IPS-NIHi7 (cell line): ENCODE measurements around the gene C1QTNF7.
A peak's percentile ranks its signal among the peaks of the same experiment; 100 is the strongest.

ENCODE experiments used
- DNase-seq: peaks from one replicate; pipeline ENCODE4 v3.0.0; 2012; ENCODE audit warnings: mixed read lengths; ENCODE audit errors: extremely low spot score

The C1QTNF7 gene, protein sequence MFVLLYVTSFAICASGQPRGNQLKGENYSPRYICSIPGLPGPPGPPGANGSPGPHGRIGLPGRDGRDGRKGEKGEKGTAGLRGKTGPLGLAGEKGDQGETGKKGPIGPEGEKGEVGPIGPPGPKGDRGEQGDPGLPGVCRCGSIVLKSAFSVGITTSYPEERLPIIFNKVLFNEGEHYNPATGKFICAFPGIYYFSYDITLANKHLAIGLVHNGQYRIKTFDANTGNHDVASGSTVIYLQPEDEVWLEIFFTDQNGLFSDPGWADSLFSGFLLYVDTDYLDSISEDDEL

DNA sequence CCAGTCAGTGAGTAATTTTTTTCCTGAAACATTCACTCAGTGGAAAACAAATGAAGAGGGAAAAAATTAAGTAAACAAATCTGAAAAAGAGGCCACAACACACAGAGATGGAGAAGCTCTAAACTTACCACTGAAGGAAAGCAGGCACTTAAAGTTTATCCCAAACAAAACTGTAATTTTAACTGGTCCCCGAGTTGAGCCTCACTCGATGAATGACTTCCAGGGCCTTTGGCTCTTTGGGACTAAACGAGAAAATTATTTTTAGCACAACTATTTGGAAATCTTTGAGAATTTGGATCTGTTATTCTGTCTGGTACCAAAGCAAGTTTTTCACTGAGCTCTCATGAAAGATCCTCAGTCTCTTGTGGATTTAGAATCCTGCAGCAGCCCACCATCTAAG is at the start of gene C1QTNF7:
Gene C1QTNF7, plus strand, starts transcription at position 333 of the 400 bp plus-strand sequence. CDS start 7,711 bp downstream, outside the sequence.
- DNase-seq = no peak

- no peak for DNase-seq
Measured at GRCh38 chr4:15378062-15378461, 49.8 kb upstream of the C1QTNF7 start.

- DNase-seq = no peak
Measured at GRCh38 chr4:15378493-15378892, 49.3 kb upstream of the C1QTNF7 start.

- no peak for DNase-seq
Measured at GRCh38 chr4:15381806-15382338, 46.0 kb upstream of the C1QTNF7 start.

DNA sequence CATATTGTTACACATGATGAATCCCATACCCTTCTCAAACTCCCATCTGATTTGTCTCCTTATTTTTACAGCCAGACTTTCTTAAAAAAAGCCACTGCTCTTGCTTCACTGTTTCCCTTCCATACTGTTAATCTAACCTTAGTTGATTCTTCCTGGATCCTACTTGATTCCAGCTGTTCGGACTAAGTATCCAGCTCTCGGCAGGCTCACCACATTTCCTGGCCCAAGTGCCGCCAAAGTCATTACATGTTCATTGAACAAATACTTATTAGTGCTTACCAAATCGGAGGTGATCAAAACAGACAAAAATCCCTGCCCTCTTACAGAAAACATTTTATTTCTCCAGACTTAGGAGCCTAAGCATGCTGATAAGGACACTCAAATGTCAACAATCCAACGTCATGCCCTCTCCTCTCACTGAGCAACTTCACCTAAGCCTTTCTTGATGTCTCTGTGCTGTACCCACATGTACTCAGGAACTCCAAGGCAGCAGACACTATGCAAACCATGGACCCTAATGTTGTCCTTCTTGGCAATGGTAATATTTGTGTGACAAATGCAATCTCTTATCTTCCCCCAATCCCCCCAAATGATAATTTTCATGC is 45.1 kb upstream of the C1QTNF7 start:
- DNase-seq = no peak

DNA sequence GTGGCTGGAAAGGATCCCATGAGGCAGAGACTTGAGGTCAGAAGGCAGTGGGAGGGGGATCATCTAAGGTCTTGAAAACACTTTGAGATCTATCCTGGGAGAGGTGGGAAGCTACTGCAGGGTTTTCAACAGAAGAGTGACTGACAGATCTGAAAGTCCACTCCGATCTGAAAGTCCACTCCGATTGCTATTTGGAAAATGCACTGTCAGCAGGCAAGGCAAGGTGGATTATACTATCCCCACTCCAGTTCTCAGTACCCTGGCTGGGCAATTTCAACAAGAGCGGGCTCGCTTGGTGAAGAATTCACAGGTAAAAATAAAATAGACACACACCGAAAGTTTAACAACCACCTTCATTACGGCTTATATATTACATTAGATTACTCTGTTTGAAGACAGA is 42.3 kb upstream of the C1QTNF7 start:
- no peak for DNase-seq

DNA sequence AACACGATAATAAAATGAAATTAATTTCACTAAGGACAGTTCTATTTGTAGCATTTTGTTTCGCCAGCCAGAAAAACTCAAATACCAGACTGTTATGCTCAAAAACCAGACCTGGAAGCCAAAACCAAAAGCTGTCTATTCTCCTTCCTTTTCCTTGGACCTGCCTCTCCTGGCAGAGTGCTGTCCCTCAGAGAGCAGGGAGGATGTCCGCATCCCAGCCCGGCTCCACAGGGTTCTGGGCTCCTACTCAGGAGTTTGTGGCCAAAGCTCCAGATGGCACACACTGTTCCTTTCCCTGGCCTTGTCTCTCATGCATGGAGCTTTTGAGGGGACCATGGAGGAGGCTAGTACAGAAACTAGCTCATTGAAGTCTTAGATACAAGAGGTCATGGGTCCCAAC is 41.9 kb upstream of the C1QTNF7 start:
- no peak for DNase-seq

DNA sequence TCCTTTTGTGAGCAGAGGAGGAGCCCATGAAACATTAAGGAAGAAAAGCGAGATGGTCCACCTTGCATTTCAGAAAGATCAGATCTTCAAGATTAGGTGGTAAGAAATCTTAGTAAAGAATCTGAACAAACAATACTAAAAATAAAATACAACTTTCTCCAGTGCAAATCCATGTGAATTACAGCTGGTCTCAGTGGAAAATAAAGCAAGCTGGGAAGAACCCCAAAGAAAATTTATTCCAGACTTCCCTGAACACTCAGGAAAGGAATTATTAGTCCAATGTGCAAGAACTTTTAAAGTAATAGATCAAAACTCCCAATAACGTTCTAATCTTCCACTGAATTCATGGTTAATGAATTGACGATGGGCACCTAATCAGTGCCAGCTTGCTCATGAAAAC is 37.3 kb upstream of the C1QTNF7 start:
- DNase-seq = no peak

GRCh38 chr4:15392053-15392805 is 35.6 kb upstream of the C1QTNF7 start:
- no peak for DNase-seq

DNA sequence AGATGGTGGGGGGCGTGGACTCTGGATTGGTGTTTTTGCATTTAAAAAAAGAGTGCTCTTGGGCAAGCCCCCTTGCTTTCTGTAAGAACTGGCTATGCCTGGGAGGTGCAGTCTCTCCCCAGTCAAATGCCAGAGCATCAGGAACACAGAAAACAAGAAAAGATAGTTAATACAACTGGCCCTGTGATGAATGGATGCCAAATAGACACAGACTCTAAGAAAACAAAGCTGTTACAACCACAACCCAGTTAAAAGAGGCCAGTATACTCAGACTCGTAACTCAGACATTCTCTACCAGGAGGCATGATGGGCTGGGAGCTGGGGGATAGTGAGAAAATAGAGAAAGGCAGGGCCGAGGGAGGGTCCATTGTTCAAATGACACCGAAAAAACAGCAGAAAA is 32.5 kb upstream of the C1QTNF7 start:
- no peak for DNase-seq

DNA sequence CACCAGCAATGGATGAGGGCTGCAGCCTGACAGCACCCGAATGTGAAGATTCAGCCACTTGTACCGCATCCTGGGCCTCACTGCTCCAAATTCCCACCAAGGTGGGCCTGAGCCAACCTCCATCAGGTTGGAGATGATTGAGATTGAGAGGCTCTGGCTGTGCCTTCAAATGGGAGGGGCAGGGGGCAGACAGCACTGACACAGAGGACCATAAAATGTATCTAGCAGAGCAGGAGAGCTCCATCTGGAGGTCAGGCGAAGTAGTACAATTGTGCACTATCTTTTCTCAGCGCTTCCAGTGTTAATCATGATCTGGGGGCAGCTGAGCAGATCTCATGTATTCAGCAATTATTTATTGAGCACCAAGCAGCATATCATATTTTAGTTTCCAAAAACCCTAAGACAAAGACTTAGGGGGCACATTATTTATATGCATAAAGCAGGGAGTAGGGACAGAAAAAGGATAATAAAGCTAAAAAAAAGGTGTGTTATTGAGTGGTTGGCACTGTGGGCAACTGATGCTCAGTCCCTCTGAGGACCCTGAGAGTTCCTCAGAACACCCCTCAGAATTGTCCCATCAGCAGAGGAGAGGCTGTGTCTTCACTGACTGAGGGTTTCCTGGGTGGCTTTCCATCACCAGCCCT is 31.6 kb upstream of the C1QTNF7 start:
- DNase-seq = peak; percentile 81

DNA sequence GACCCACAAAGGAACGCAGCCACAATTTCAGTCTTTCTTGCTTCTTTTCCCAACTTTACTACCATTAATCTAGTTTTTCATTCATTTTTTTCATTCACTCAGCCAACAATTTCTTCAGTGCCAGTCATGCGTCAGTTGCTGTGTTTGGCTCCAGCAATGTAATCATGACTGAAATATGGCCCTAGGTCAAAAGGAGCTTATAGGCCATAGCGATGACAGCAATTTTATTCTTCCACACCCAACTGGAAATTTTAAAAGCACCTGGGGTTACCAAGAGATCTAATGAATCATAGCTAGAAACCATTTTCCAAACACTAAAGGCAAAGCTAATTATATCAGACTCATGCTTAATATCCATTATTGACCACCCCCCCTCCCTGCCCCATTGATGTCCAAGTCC is 29.8 kb upstream of the C1QTNF7 start:
- DNase-seq = no peak

GRCh38 chr4:15398732-15399131 is 29.1 kb upstream of the C1QTNF7 start:
- no peak for DNase-seq

DNA sequence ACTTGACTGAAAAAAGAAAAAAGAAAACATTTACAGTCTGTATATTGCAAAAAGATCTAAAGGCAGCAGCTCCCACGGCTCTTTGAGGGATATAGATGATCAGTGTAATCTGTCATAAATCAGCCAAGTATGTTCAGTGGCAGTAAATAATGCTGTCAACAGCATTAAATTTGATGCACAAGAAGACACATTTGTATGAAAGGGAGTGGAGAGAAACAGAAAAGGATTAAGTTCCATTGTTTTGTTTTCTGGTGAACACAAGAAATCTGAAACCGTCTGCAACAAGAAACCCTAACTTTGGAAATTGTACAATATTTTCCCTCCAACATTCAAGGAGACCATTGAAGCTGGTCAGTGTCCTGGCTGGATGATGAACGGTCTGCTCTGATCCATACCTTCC is 27.6 kb upstream of the C1QTNF7 start:
- no peak for DNase-seq

- DNase-seq = no peak
Measured at GRCh38 chr4:15400981-15401671, 26.7 kb upstream of the C1QTNF7 start.

GRCh38 chr4:15402146-15402545 is 25.7 kb upstream of the C1QTNF7 start:
- no peak for DNase-seq

DNA sequence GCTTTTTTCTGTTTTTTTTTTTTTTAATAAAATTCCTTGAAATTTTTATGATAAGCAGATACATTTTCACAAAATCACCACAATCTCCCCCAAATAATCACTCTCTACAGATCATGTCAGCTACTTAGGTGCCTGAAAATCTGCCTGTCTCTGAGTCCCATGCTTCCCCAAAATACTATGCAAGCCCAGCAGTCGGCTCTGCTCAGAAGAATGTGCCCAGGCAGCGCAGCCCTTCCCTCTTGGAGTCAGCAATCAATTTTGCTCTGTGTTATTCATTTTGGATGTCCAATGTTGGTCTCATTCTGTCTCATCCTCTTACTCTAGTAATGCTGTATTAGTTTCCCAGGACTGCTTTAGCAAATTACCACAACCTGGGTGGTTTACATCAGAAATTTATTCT is 24.9 kb upstream of the C1QTNF7 start:
- DNase-seq = no peak

DNA sequence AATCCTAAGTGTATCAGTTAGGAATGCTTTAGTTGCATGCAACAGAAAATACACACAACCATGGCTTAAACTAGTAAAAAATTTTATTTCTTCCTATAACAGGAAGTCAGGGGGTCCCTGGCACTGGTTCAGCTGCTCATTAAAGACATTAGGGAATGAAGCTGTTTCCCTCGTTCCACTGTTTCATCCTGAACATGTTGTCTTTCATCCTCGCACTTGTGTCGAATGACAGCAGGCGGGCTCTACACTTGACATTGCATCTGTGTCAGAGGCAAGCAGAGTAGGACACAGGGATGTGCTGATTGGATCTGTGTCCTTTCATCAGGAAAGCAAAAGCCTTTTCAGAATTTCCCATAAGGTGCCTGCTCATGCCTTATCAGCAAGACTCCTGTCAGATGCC is 22.8 kb upstream of the C1QTNF7 start:
- no peak for DNase-seq

GRCh38 chr4:15410750-15411149 is 17.1 kb upstream of the C1QTNF7 start:
- no peak for DNase-seq

GRCh38 chr4:15412461-15412860 is 15.4 kb upstream of the C1QTNF7 start:
- DNase-seq = no peak

DNA sequence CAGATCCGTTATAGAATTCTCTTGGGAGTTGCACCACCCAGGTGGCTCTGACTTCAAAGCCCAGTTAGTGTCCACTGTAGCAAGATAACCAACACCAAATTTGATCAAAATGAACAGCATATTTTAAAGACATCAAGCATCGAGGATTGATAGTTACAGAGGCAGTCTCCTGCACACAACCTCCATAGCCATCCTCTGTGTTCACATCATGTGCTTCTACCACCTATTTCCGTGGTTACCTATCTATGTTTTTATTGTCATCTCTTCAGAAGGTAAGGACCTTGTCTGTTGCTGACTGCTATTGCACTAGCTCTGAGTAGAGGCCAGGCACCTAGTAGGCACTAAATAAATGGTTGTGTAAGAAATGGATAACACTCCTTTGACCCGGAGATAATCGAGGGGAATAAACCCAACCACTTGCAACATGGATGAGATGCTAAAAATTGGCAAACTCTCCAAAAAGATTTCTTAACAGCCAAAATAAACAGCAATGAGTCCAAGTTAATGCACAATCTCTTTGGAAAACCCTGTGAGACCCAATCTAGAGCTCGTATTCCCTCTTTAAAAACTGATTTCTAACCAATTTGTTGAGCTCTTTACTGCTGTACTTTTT is 14.7 kb upstream of the C1QTNF7 start:
- DNase-seq = no peak
